GM06990 (cell line): Measurements from ENCODE around the gene SPTBN1.

Experiments used
- DNase-seq: peaks from one replicate; pipeline ENCODE4 v3.0.0-alpha.2; 2011; ENCODE audit not compliant: insufficient read length; ENCODE audit errors: extremely low read depth
- H3K27me3 ChIP-seq: replicated peaks from 2 replicates; pipeline ENCODE4 v1.6.0; 2011; ENCODE audit warnings: low read length; ENCODE audit not compliant: control insufficient read depth, insufficient read depth
- H3K36me3 ChIP-seq: 2 replicates; pipeline ENCODE4 v1.5.1; 2011; ENCODE audit warnings: low read length; ENCODE audit not compliant: control insufficient read depth, insufficient read depth
- H3K4me3 ChIP-seq: replicated peaks from 2 replicates; pipeline ENCODE4 v1.5.1; 2011; ENCODE audit warnings: low read depth, mild to moderate bottlenecking, control low read depth, low read length
- TF ChIP-seq, protein P1 (sequence below): IDR thresholded peaks from 2 replicates; pipeline ENCODE4 v1.5.1; 2011; ENCODE audit warnings: low read length, control low read depth, mild to moderate bottlenecking, inconsistent platforms; ENCODE audit not compliant: insufficient read depth, poor library complexity, severe bottlenecking

Gene SPTBN1

DNA sequence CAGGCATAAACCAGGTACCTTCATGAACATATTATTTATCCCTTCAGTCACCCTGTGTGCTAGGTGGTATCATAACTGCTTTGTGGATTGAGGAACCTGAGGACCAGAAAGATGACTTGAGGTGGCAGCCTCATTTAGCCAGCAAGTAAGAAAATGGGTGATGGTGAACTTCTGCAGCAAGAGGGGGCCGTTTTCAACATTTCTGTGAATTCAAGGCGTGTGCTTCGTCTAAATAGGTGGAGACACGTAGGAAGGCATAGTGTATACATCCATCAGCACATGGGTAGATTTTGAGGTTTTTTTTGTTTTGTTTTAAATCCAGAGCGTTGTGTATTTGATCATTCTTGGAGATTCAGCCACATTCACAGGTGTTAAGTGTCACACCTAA is 118.7 kb downstream of the SPTBN1 start:
- DNase-seq = no peak
- TF ChIP-seq, protein P1, sequence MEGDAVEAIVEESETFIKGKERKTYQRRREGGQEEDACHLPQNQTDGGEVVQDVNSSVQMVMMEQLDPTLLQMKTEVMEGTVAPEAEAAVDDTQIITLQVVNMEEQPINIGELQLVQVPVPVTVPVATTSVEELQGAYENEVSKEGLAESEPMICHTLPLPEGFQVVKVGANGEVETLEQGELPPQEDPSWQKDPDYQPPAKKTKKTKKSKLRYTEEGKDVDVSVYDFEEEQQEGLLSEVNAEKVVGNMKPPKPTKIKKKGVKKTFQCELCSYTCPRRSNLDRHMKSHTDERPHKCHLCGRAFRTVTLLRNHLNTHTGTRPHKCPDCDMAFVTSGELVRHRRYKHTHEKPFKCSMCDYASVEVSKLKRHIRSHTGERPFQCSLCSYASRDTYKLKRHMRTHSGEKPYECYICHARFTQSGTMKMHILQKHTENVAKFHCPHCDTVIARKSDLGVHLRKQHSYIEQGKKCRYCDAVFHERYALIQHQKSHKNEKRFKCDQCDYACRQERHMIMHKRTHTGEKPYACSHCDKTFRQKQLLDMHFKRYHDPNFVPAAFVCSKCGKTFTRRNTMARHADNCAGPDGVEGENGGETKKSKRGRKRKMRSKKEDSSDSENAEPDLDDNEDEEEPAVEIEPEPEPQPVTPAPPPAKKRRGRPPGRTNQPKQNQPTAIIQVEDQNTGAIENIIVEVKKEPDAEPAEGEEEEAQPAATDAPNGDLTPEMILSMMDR = no peak
- H3K36me3 ChIP-seq = no peaks in the 10 kb centered on the region
- H3K4me3 ChIP-seq = no peak overlapping the region
- no peaks in the 10 kb centered on the region for H3K27me3 ChIP-seq

DNA sequence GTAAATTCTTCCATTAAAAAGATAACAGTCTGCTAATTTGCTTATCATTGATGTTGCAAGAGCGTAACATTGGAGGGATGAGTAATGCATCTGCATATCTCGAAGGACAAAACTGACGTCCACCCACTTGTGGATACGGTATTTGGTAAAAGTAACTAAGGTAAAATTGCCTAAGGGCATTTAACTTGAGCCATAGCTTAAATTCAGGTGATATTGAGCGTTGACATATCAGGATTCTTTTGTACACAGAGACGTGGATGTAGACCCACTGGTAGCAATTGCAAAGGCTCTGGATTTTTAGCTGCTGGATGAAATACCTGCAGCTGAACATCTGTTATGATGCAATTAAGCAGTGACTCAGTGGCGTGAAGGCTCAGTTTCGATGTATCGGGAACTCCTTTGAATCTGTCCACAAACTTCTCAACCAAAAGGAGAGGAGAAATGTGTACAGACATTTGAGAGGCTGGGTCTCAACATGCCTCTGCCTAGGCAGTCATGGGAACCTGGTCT is 119.3 kb downstream of the SPTBN1 start:
- H3K4me3 ChIP-seq = no peak overlapping the region
- no peaks in the 10 kb centered on the region for H3K27me3 ChIP-seq
- TF ChIP-seq, protein P1 = no peak
- DNase-seq = no peak
- no peaks in the 10 kb centered on the region for H3K36me3 ChIP-seq

DNA sequence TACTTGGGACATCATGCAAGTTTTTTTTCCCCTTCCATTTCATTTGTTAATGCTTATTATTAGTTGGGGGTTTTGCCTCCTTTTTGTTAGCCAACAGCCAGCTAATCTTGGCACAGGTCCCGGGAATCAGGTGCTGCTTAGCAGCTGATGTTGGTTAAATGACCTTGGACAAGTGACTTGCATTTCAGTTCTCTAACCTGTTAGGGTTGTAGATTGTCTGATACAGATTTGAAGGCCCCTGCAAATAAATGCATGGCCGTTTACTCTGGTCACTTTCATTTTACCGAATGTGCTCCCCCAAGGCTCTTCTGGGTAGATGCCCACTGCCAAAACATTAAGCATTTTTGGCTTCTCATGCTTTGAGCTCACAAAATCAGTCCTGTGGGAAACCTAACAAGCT is 120.9 kb downstream of the SPTBN1 start:
- Histone ChIP-seq H3K27me3 (no peaks in the 10 kb centered on the region), H3K36me3 (no peaks in the 10 kb centered on the region), H3K4me3 (no peak overlapping the region)
- DNase-seq = no peak
- TF ChIP-seq, protein P1 = no peak

DNA sequence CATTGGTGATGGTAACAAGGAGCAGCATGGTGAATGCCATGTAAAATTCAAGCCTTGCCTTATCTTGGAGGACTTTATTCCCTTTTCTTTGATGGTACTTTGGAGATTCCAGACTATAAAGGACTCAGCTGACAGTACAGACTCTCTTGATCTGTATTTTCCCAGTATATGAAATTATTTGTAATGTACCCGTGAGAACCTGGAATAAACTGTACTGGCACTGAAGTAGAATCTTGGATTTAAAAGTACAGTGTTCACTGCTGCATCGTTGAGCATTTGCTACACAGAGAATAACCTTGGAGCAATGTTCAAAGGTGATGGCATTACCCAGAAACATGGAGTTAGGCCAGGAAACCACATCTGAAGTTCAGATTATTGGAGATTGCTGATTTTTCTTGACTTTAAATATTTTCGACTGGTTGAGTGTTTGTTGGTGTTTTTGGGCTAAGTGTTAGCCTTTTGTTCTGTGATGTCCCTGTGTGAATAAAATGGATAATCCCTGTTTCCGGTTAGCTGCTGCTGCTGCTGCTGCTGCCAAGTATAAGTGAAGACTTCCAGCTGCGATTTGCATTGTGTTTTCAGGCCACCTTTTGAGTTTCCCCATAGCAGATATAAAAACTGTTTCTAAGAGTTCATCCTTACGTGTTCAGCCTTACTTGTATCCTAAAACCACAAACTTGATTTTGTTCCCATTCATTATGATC is 122.0 kb downstream of the SPTBN1 start:
- TF ChIP-seq, protein P1 = no peak
- no peaks in the 10 kb centered on the region for H3K36me3 ChIP-seq

DNA sequence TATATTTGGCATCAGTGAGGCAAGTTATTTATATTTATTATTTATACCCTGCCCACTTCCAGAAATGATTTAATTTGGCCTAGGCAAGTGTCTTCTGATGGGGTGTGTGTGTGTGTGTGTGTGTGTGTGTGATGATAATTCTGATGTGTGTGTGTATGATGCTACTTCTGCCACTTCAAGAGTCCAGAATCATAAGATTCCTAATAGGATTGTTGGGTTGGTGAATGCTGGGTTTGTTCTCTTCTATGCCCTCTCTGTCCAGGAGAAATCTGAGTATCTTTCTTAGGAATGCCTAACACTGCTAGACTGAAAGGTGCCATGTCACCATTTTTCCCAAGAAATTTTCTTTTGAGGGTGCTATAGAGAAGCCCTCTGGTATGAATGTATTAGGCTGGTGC is 122.5 kb downstream of the SPTBN1 start:
- H3K36me3 ChIP-seq = no peaks in the 10 kb centered on the region
- H3K4me3 ChIP-seq = no peak overlapping the region
- TF ChIP-seq, protein P1 = no peak
- DNase-seq = no peak
- no peaks in the 10 kb centered on the region for H3K27me3 ChIP-seq

More for the DNA sequence above, 122.0 kb downstream of the SPTBN1 start:
- no peak for DNase-seq
- no peaks in the 10 kb centered on the region for H3K27me3 ChIP-seq
- no peak overlapping the region for H3K4me3 ChIP-seq
